IMR-90 (cell line): Measurements from ENCODE around the gene DNAJC22. TPM values are rescaled to one million over a fixed set of nuclear protein-coding genes. Genes with fewer than 3 reads are reported as not detected.

Experiments
- ATAC-seq: fragments of 200-7000 bp; cut with Tn5 transposase; 2 replicates; pipeline ENCODE4 v1.9.1; 2020; ENCODE audit warnings: low read depth, mild to moderate bottlenecking, moderate library complexity
- BruUV-seq: library from RNA; stranded (reverse); fragments of 400-500 nt; replicated peaks from 2 replicates; lab custom pipeline; 2021; lab: Mats Ljungman, UMichigan
- CTCF ChIA-PET: fragments of 300-600 bp; formaldehyde crosslinking; extraction: SDS; loops from one replicate; lab custom pipeline; 2021; ENCODE audit warnings: antibody characterized with exemption; lab: Yijun Ruan, JAX
- POLR2A ChIA-PET: fragments of 300-600 bp; sonication (Branson Sonifier 250); formaldehyde crosslinking; loops from one replicate; lab custom pipeline; 2022; ENCODE audit warnings: antibody characterized with exemption; ENCODE audit not compliant: unreplicated experiment; lab: Charles Lee
- DNase-seq: peaks from one replicate; pipeline ENCODE4 v3.0.0; 2013
- H2AFZ ChIP-seq: replicated peaks from 2 replicates; pipeline ENCODE3; 2013; ENCODE audit warnings: low read length, mild to moderate bottlenecking; ENCODE audit not compliant: poor library complexity
- H2AK5ac ChIP-seq: 2 replicates; pipeline ENCODE4 v1.6.1; 2013; ENCODE audit warnings: low read depth, low read length, inconsistent platforms
- H2AK9ac ChIP-seq: replicated peaks from 2 replicates; pipeline ENCODE3; 2013; ENCODE audit warnings: mild to moderate bottlenecking, low read depth, low read length, moderate library complexity; ENCODE audit not compliant: poor library complexity
- H2BK120ac ChIP-seq: 2 replicates; pipeline ENCODE4 v1.6.1; 2013; ENCODE audit warnings: low read depth, low read length, inconsistent platforms
- H2BK15ac ChIP-seq: 3 replicates; pipeline ENCODE4 v1.6.1; 2013; ENCODE audit warnings: low read depth, low read length, inconsistent platforms
- H2BK20ac ChIP-seq: 2 replicates; pipeline ENCODE4 v1.6.1; 2013; ENCODE audit warnings: low read depth, mild to moderate bottlenecking, inconsistent platforms, low read length, moderate library complexity
- H2BK5ac ChIP-seq: 2 replicates; pipeline ENCODE4 v1.6.1; 2013; ENCODE audit warnings: mild to moderate bottlenecking, low read depth, low read length, inconsistent platforms; ENCODE audit not compliant: poor library complexity, severe bottlenecking
- H3K14ac ChIP-seq: replicated peaks from 2 replicates; pipeline ENCODE4 v1.6.1; 2013; ENCODE audit warnings: low read depth, low read length, inconsistent platforms
- H3K18ac ChIP-seq: 2 replicates; pipeline ENCODE4 v1.6.1; 2013; ENCODE audit warnings: low read depth, low read length, control low read depth
- H3K23ac ChIP-seq: 2 replicates; pipeline ENCODE4 v1.6.1; 2013; ENCODE audit warnings: low read depth, low read length, inconsistent platforms
- H3K27ac ChIP-seq: 2 replicates; pipeline ENCODE4 v1.5.1; 2013; ENCODE audit warnings: mild to moderate bottlenecking, control low read depth, low read length; ENCODE audit not compliant: insufficient read depth
- H3K27me3 ChIP-seq: 2 replicates; pipeline ENCODE4 v1.6.1; 2013; ENCODE audit warnings: low read length; ENCODE audit not compliant: control insufficient read depth, insufficient read depth
- H3K36me3 ChIP-seq: 2 replicates; pipeline ENCODE4 v1.6.1; 2013; ENCODE audit warnings: low read length, mixed read lengths; ENCODE audit not compliant: control insufficient read depth, insufficient read depth
- H3K4ac ChIP-seq: 2 replicates; pipeline ENCODE4 v1.6.1; 2013; ENCODE audit warnings: low read depth, low read length, inconsistent platforms
- H3K4me1 ChIP-seq: 2 replicates; pipeline ENCODE4 v1.6.1; 2013; ENCODE audit warnings: low read length, mixed read lengths; ENCODE audit not compliant: control insufficient read depth, insufficient read depth
- H3K4me2 ChIP-seq: 2 replicates; pipeline ENCODE4 v1.6.1; 2013; ENCODE audit warnings: low read depth, mild to moderate bottlenecking, control low read depth, low read length, moderate library complexity
- H3K4me3 ChIP-seq: 2 replicates; pipeline ENCODE4 v1.5.1; 2013; ENCODE audit warnings: low read depth, mild to moderate bottlenecking, control low read depth, low read length, moderate library complexity; ENCODE audit not compliant: insufficient read depth
- H3K56ac ChIP-seq: 2 replicates; pipeline ENCODE4 v1.6.1; 2013; ENCODE audit warnings: low read length, inconsistent platforms; ENCODE audit not compliant: insufficient read depth; ENCODE audit errors: extremely low read depth
- H3K79me1 ChIP-seq, 2 experiments: 2 replicates each; pipeline ENCODE4 v1.6.1; 2013; ENCODE audit warnings: low read length in 2 of 2, inconsistent platforms in 1 of 2, low read depth in 1 of 2
- H3K9ac ChIP-seq: 2 replicates; pipeline ENCODE4 v1.6.1; 2013; ENCODE audit warnings: low read depth, low read length, control low read depth
- H3K9me1 ChIP-seq: 2 replicates; pipeline ENCODE4 v1.6.1; 2013; ENCODE audit warnings: low read length, inconsistent platforms; ENCODE audit not compliant: insufficient read depth
- H3K9me3 ChIP-seq: 2 replicates; pipeline ENCODE4 v1.6.1; 2013; ENCODE audit warnings: low read length; ENCODE audit not compliant: control insufficient read depth, insufficient read depth
- H4K20me1 ChIP-seq: 2 replicates; pipeline ENCODE4 v1.6.1; 2013; ENCODE audit warnings: low read length, inconsistent platforms; ENCODE audit not compliant: insufficient read depth
- H4K5ac ChIP-seq: 2 replicates; pipeline ENCODE4 v1.6.1; 2013; ENCODE audit warnings: mild to moderate bottlenecking, low read depth, low read length, control low read depth
- H4K8ac ChIP-seq, 2 experiments: 2 replicates each; pipeline ENCODE4 v1.6.1; 2013; ENCODE audit warnings: low read depth in 2 of 2, low read length in 2 of 2, control low read depth in 1 of 2, inconsistent platforms in 1 of 2
- H4K91ac ChIP-seq: 2 replicates; pipeline ENCODE4 v1.6.1; 2013; ENCODE audit warnings: low read depth, low read length, inconsistent platforms; ENCODE audit not compliant: insufficient read depth
- MAZ ChIP-seq: IDR thresholded peaks from 2 replicates; pipeline ENCODE4 v1.6.1; 2012; ENCODE audit warnings: low read depth, mild to moderate bottlenecking, low read length, improper control_type of control experiment, moderate library complexity, borderline replicate concordance
- POLR2A ChIP-seq: IDR thresholded peaks from 2 replicates; pipeline ENCODE4 v1.6.1; 2012; ENCODE audit warnings: mild to moderate bottlenecking, low read depth, low read length
- RAD21 ChIP-seq: IDR thresholded peaks from 2 replicates; pipeline ENCODE4 v1.6.1; 2012; ENCODE audit warnings: low read length, improper control_type of control experiment
- WGBS, 2 experiments: methylation state at CpG; one replicate each; pipeline versions ENCODE4 v1.1.5 to v1.1.7; 2013; ENCODE audit warnings: missing lambda C conversion rate in 2 of 2; ENCODE audit not compliant: insufficient read length in 1 of 2; ENCODE audit errors: extremely low coverage in 2 of 2; 5-methylcytosine and 5-hydroxymethylcytosine counted together
- dilution Hi-C: fragments of 300-500 bp; cut with HindIII; formaldehyde crosslinking; loops from one replicate; pipeline ENCODE4 v1.14.3; 2018; ENCODE audit warnings: low sequenced_read_pairs; ENCODE audit not compliant: unreplicated experiment
- in situ Hi-C: fragments of 300-500 bp; cut with MboI; formaldehyde crosslinking; loops from 3 replicates; pipeline ENCODE4 v1.14.3; 2019; ENCODE audit warnings: low sequenced_read_pairs, inconsistent platforms, mixed read lengths
- intact Hi-C: fragments of 100-400 bp; cut with micrococcal nuclease; formaldehyde crosslinking; loops from 2 replicates; pipeline ENCODE4 v1.10.0; 2022
- polyA plus RNA-seq, 3 experiments: library from polyadenylated mRNA; depleted of rRNA; stranded (reverse); fragments of >200 nt; gene quantifications; 2 replicates each; pipeline ENCODE4 v1.2.3, GENCODE V29; 2012; ENCODE audit warnings: low replicate concordance in 1 of 3
- total RNA-seq: library from RNA; depleted of rRNA; stranded (reverse); fragments of >200 nt; gene quantifications from 2 replicates; pipeline ENCODE4 v1.2.3, GENCODE V29; 2012

The DNAJC22 gene
- total and polyA plus RNA-seq, 2 of the 4 experiments (the other 2 are of a cell fraction) = 8.1 to 8.2 TPM

- intact Hi-C loops = no loop called here
- no peak overlapping the region for H4K8ac ChIP-seq
- H3K9me3 ChIP-seq = no peaks in the 10 kb centered on the region
- no peak overlapping the region for H3K4me3 ChIP-seq
- ChIA-PET CTCF (interaction anchor here (0.6 to 2.0 kb wide), 3 partner anchors 9 to 165 kb away, joined by 5 to 6 read pairs (median 5); no protein-coding TSS in a partner anchor), POLR2A (no interaction called here)
- H3K79me1 ChIP-seq = peaks cover 5 to 17% of the 10 kb centered on the region in 2 experiments; a peak in 2 of 4 replicates
- no peak overlapping the region for H3K4me2 ChIP-seq
- dilution Hi-C loops = no loop called here
- no peak overlapping the region for H3K18ac ChIP-seq
- H3K4ac ChIP-seq = no peak overlapping the region
- no peak overlapping the region for H2BK20ac ChIP-seq
- H3K9me1 ChIP-seq = peaks cover 3% of the 10 kb centered on the region; the same call in 1 of the 2 replicates
- peaks cover 28% of the 10 kb centered on the region for H3K27me3 ChIP-seq
- DNase-seq (no peak), ATAC-seq (no peak)
- H4K5ac ChIP-seq = no peak overlapping the region
- peaks cover 16% of the 10 kb centered on the region for H3K4me1 ChIP-seq
- TF ChIP-seq RAD21 = no peak
- TF ChIP-seq POLR2A = no peak
- no peak for TF ChIP-seq MAZ
- H2BK15ac ChIP-seq = no peak overlapping the region
- H2BK5ac ChIP-seq = no peak overlapping the region
- no peak overlapping the region for H2AFZ ChIP-seq
- no peak overlapping the region for H3K14ac ChIP-seq
- H2AK9ac ChIP-seq = peak overlapping the region; percentile 7
- no peak overlapping the region for H3K9ac ChIP-seq
- H4K91ac ChIP-seq = no peak overlapping the region
- no peak overlapping the region for H3K23ac ChIP-seq
- H2BK120ac ChIP-seq = no peak overlapping the region
- BruUV-seq = no TSS peak
- H3K27ac ChIP-seq = no peak overlapping the region
- H2AK5ac ChIP-seq = no peak overlapping the region
- 98% methylated on average over 7 of the region's 11 CpGs; no CpG with 5 or more reads in 1 of the 2 experiments for WGBS, 2 experiments
- no peaks in the 10 kb centered on the region for H3K36me3 ChIP-seq
- in situ Hi-C loops = no loop called here
- no peak overlapping the region for H3K56ac ChIP-seq
- no peaks in the 10 kb centered on the region for H4K20me1 ChIP-seq
Measured at GRCh38 chr12:49349266-49349665, 2.6 kb downstream of the DNAJC22 start.
